ENCODE measurements around the gene GRAMD1B.

DNA sequence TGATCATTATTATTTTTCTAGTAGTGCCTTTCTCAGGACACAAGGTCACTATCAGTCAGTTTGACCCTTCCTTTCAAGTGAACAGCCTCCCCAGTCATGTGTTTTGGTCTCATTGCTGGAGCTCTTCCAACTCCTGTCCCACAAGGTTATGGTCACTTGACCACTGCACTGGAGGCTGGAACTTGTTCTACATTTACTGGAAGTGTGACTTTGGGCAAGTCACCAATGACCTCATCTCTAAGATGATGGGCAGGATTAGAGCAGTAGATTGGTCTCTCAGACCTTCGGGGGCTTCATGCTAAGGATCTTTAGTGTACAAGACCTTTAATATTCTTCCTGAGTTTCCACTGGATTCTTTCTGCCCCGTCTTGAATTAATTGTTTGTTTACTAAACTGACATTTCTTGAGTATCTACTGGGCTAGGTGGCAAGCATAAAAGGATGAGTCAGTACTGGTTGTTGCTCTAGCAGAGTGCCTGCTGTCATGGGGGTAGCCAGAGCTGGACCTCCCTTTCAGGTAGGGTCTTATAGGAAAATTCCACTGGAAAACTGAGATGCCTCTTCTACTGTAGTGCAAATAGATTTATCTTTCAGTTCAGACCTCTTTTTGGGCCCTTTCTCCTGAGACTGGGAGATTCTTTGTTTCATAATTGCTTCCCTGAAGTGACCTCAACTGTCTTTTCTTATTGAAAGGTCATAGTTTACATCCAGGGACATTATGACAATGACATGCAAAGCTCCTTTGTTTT lies 106.8 kb downstream of the GRAMD1B start:
- TF ChIP-seq, protein P1, sequence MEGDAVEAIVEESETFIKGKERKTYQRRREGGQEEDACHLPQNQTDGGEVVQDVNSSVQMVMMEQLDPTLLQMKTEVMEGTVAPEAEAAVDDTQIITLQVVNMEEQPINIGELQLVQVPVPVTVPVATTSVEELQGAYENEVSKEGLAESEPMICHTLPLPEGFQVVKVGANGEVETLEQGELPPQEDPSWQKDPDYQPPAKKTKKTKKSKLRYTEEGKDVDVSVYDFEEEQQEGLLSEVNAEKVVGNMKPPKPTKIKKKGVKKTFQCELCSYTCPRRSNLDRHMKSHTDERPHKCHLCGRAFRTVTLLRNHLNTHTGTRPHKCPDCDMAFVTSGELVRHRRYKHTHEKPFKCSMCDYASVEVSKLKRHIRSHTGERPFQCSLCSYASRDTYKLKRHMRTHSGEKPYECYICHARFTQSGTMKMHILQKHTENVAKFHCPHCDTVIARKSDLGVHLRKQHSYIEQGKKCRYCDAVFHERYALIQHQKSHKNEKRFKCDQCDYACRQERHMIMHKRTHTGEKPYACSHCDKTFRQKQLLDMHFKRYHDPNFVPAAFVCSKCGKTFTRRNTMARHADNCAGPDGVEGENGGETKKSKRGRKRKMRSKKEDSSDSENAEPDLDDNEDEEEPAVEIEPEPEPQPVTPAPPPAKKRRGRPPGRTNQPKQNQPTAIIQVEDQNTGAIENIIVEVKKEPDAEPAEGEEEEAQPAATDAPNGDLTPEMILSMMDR (IDR thresholded peaks at IDR 0.05; ENCODE audit: insufficient read depth, low read length), result no peak
- TF ChIP-seq POLR2AphosphoS5 (IDR thresholded peaks at IDR 0.05; ENCODE audit: low read depth) (no peak), GABPA (IDR thresholded peaks at IDR 0.05; ENCODE audit: low read depth) (no peak), SPI1 (IDR thresholded peaks at IDR 0.05; ENCODE audit: borderline replicate concordance, low read depth) (no peak)
- TF ChIP-seq, protein P2, sequence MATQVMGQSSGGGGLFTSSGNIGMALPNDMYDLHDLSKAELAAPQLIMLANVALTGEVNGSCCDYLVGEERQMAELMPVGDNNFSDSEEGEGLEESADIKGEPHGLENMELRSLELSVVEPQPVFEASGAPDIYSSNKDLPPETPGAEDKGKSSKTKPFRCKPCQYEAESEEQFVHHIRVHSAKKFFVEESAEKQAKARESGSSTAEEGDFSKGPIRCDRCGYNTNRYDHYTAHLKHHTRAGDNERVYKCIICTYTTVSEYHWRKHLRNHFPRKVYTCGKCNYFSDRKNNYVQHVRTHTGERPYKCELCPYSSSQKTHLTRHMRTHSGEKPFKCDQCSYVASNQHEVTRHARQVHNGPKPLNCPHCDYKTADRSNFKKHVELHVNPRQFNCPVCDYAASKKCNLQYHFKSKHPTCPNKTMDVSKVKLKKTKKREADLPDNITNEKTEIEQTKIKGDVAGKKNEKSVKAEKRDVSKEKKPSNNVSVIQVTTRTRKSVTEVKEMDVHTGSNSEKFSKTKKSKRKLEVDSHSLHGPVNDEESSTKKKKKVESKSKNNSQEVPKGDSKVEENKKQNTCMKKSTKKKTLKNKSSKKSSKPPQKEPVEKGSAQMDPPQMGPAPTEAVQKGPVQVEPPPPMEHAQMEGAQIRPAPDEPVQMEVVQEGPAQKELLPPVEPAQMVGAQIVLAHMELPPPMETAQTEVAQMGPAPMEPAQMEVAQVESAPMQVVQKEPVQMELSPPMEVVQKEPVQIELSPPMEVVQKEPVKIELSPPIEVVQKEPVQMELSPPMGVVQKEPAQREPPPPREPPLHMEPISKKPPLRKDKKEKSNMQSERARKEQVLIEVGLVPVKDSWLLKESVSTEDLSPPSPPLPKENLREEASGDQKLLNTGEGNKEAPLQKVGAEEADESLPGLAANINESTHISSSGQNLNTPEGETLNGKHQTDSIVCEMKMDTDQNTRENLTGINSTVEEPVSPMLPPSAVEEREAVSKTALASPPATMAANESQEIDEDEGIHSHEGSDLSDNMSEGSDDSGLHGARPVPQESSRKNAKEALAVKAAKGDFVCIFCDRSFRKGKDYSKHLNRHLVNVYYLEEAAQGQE (IDR thresholded peaks at IDR 0.05; ENCODE audit: insufficient replicate concordance, low read depth), result no peak
